ENCODE measurements around the gene ACVRL1.

Gene ACVRL1

DNA sequence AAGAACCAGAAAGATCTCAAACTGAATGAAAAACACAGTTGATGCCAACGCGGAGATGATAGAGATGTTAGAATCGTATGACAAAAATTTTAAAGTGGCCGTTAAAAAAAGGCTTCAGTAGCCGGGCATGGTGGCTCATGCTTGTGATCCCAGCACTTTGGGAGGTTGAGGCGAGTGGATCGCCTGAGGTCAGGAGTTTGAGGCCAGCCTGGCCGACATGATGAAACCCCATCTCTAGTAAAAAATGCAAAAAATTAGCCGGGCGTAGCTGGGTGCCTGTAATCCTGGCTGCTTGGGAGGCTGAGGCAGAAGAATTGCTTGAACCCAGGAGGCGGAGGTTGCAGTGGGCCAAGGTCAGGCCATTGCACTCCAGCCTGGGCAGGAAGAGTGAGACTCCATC is 5.4 kb upstream of the ACVRL1 start:
- FAIRE-seq (no peak), DNase-seq (ENCODE audit: insufficient read length) (no peak)
- no peak for TF ChIP-seq POLR2A (IDR thresholded peaks at IDR 0.05; ENCODE audit: low read depth, low read length)
- no peak for TF ChIP-seq TAF1 (IDR thresholded peaks at IDR 0.05; ENCODE audit: borderline replicate concordance, low read depth, low read length)
- no peak for TF ChIP-seq POLR2AphosphoS5 (IDR thresholded peaks at IDR 0.05; ENCODE audit: low read depth, low read length)

DNA sequence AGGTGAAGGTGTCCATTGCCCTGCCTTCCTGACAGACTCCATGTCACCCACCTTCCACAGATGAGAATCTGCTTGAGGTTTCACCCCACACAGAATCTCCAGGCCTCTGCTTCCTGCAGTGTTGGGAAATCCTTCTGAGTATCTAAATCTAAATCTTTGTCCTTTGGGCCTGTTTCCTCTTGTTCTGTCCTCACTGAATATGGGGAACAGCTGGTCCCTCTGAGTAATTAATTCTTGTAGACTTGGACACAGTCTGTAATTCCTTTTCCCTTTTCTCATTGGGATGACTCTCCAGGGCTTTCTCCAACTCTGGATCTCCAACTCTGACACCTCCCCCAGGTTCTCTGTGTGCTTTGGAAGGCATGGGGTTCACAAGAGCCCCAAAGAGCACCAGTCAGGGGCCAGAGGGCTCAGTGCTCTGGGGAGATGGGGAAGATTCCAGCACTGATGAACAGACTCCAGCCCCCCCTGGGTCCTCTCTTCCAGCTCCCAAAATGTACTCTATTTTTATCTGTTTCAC is 2.3 kb upstream of the ACVRL1 start:
- no peak for FAIRE-seq
- DNase-seq (ENCODE audit: insufficient read length), result no peak
- TF ChIP-seq POLR2A (IDR thresholded peaks at IDR 0.05; ENCODE audit: low read depth, low read length) (no peak), TAF1 (IDR thresholded peaks at IDR 0.05; ENCODE audit: borderline replicate concordance, low read depth, low read length) (no peak), POLR2AphosphoS5 (IDR thresholded peaks at IDR 0.05; ENCODE audit: low read depth, low read length) (no peak)

DNA sequence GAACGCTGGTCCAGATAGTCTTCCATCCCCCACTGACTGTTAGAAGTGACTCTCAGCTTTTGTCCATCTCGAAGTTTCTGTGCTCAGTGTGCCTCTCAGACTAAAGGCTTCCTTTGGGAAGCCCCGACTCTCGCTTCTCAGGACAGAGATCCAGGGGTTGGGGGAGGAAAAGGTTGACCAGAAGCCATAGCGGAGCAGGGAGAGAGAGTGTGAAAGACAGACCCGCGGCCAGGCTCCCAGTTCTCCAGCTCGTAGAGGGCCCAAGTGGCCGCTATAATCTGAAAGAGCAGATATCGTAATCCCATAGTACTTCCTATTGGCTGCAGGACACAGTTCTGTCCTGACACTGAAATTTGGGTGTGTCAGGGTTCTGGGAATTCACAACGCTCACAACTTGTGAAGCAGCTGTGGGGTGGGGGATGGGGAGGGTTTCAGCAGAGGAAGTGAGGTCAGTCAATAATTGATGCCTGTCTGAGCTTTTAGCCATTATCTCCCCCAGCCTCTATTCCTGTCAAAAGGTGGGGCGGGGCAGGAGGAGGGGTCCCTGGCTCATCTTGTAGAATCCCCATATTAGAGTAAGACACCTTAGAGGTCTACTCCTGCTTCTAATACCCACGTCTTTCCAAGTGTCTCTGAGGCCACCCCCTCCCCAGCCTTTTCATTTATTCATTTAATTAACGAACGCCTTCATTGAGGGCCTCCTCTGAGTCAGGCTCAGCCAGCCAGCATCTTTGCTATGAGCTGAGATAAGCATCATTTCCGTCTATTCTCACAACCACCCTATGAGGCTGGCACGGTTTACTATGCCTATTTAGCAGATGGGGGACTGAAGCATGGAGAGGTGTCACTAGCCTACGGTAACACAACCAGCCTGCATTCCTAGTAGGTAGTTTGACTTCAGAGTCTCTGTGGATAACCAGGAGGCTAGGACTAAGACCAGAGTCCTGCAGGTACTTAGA is 1.6 kb upstream of the ACVRL1 start:
- no peak for TF ChIP-seq POLR2A (IDR thresholded peaks at IDR 0.05; ENCODE audit: low read depth, low read length)
- no peak for TF ChIP-seq POLR2AphosphoS5 (IDR thresholded peaks at IDR 0.05; ENCODE audit: low read depth, low read length)
- TF ChIP-seq TAF1 (IDR thresholded peaks at IDR 0.05; ENCODE audit: borderline replicate concordance, low read depth, low read length), result no peak
- FAIRE-seq (no peak), DNase-seq (ENCODE audit: insufficient read length) (no peak)

DNA sequence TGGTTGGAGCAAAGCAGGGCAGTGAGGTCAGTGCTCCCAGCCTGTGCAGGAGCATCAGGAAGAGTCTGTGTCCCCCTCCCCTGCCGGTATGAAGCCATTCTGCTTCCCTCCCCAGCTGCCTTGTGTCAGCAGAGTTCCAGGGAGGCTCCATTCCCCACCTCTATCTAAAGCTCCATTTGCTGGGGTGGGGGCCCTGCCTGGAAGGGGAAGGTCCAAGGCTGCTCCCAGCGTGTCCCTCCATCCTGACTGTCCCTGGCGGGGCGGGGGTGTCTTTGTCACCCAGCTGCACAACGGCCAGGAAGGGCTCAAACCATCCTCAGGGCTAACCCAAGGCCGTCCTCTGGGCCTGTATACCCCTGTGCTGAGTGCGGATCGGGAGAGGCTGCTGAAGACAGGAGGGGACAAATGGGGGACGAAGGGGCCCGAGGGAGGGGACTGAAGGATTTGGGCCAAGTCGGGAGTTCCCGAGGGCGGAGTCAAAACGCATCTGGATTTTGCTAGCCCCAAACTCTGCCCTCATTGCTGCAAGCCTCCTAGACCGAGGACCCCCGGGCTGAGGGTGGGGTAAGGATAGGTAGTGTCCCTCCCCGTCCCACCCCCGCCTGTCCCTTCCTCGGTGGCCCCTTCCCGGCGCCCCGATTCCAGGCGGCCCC is 748 bp upstream of the ACVRL1 start:
- no peak for DNase-seq (ENCODE audit: insufficient read length)
- FAIRE-seq, result no peak
- TF ChIP-seq POLR2AphosphoS5 (IDR thresholded peaks at IDR 0.05; ENCODE audit: low read depth, low read length), result no peak
- TF ChIP-seq TAF1 (IDR thresholded peaks at IDR 0.05; ENCODE audit: borderline replicate concordance, low read depth, low read length), result no peak
- TF ChIP-seq POLR2A (IDR thresholded peaks at IDR 0.05; ENCODE audit: low read depth, low read length), result no peak

DNA sequence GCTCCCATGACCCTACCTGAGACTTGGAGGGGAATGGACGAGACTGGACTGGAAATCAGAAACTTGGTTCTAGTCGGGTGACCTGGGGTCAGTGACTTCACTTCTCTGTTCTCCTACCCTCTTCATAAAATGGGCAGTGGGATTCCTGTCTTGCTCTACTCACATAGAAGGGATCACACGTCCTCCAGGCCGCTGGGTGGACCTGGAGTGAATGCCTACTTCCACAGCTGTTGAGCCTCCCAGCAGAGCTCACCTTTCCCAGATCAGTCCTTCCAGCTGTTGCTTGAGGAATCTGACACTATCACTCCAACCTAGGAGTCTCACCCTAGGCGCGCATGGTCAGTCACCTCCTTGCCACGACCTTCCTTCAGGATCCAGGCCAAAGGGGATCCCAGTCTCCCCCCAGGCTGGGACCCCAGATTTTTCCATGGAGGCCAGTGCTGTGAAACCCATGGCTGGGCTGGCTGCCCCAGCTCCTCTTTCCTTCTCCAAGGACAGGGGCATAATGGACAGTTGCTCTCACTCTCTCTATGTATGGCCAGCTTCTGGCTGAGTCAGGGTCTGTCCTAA is 637 bp downstream of the ACVRL1 start:
- DNase-seq (ENCODE audit: insufficient read length) (no peak), FAIRE-seq (no peak)
- TF ChIP-seq TAF1 (IDR thresholded peaks at IDR 0.05; ENCODE audit: borderline replicate concordance, low read depth, low read length) (no peak), POLR2AphosphoS5 (IDR thresholded peaks at IDR 0.05; ENCODE audit: low read depth, low read length) (no peak), POLR2A (IDR thresholded peaks at IDR 0.05; ENCODE audit: low read depth, low read length) (no peak)

DNA sequence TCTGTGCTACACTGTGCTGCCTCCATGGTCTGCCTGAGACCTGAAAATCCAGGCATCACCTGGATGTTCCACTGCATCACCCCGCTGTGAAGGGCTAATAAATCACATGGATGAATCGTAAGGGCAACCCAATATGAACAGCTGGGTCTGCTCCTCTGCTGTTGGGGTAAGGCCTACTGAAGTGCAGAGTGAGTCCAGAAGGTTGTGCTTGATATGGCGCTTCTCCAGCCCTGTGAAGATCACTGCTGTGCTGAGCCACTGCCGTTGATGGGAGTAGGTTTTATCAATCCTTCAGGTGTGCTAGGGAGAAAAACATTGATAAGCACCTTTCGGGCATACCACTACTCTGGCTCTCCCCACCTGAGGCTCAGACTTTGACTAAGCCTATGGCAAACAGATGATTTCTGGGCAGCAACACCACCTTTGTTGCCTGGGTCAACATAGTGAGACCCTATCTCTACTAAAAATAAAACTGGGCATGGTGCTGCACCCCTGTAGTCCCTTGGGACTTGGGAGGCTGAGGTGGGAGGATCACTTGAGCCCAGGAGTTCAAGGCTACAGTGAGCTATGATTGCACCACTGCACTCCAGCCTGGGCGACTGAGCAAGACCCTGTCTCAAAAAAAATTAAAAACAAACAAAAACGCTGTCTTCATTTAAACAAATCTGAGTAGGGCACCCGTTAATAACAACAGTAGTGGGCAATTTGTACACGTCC is 1.7 kb downstream of the ACVRL1 start:
- DNase-seq (ENCODE audit: insufficient read length) (no peak), FAIRE-seq (no peak)
- no peak for TF ChIP-seq POLR2AphosphoS5 (IDR thresholded peaks at IDR 0.05; ENCODE audit: low read depth, low read length)
- TF ChIP-seq POLR2A (IDR thresholded peaks at IDR 0.05; ENCODE audit: low read depth, low read length), result no peak
- TF ChIP-seq TAF1 (IDR thresholded peaks at IDR 0.05; ENCODE audit: borderline replicate concordance, low read depth, low read length), result no peak

DNA sequence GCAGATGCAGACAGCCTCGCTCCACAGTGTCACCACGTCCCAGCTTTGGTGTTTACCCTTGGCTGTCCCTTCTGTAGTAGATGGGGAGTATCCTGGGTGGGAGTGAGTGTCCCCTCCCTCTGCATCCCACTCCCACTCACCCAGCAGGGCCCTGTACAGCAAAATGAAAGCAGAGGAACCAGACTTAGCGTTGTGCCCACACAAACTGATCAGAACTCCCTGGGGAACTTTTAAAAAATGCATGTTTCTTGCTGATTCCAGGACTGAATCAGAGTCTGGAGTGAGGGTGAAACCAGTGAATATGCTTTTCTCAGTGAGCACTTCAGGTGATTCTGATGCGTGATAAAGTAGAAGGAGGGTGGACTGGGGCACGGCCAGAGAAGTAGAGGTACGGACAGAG is 2.9 kb downstream of the ACVRL1 start:
- FAIRE-seq, result no peak
- no peak for TF ChIP-seq POLR2AphosphoS5 (IDR thresholded peaks at IDR 0.05; ENCODE audit: low read depth, low read length)
- TF ChIP-seq POLR2A (IDR thresholded peaks at IDR 0.05; ENCODE audit: low read depth, low read length), result no peak
- no peak for TF ChIP-seq TAF1 (IDR thresholded peaks at IDR 0.05; ENCODE audit: borderline replicate concordance, low read depth, low read length)
- DNase-seq (ENCODE audit: insufficient read length), result no peak

DNA sequence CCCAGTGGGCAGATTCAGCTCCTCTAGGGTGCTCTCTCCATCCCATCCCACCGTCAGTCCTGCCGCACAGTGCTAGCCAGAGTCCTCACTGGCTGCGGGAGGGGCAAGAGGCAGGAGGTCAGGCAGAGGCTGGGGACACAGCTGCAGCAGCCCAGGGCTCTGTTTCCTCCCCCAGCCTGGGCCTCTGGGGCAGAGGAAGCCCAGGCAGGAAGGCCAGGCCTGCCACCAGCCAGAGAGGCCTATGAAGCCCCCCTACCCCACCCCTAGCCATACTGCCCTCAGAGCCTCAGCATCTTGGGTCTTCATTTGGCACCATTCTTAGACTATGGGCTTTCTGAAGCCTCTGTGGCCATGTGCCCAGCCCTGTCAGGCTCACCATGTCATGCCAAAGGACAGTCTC is 3.4 kb downstream of the ACVRL1 start:
- FAIRE-seq, result no peak
- no peak for TF ChIP-seq POLR2AphosphoS5 (IDR thresholded peaks at IDR 0.05; ENCODE audit: low read depth, low read length)
- no peak for TF ChIP-seq POLR2A (IDR thresholded peaks at IDR 0.05; ENCODE audit: low read depth, low read length)
- no peak for TF ChIP-seq TAF1 (IDR thresholded peaks at IDR 0.05; ENCODE audit: borderline replicate concordance, low read depth, low read length)
- DNase-seq (ENCODE audit: insufficient read length), result no peak

DNA sequence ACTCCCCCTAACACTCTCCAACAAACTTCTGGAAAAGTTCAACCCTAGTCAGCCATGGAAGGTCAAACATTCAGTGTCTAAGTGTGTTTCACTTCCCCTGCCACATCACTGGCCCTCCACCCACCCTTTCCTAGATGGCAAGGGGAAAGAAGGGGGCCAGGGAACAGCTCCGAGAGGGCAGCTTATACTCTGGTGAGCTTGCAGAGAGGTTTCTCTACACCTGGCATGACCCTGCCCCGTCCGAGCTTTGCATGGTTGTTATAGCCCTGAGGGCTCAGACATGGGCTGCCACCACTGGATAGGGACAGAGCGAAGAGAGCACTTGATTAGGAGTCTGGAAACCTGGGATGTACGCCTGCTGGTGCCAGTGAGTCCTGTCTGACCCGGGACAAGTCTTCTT is 4.0 kb downstream of the ACVRL1 start:
- TF ChIP-seq TAF1 (IDR thresholded peaks at IDR 0.05; ENCODE audit: borderline replicate concordance, low read depth, low read length) (no peak), POLR2AphosphoS5 (IDR thresholded peaks at IDR 0.05; ENCODE audit: low read depth, low read length) (no peak), POLR2A (IDR thresholded peaks at IDR 0.05; ENCODE audit: low read depth, low read length) (no peak)
- FAIRE-seq (no peak), DNase-seq (ENCODE audit: insufficient read length) (no peak)

DNA sequence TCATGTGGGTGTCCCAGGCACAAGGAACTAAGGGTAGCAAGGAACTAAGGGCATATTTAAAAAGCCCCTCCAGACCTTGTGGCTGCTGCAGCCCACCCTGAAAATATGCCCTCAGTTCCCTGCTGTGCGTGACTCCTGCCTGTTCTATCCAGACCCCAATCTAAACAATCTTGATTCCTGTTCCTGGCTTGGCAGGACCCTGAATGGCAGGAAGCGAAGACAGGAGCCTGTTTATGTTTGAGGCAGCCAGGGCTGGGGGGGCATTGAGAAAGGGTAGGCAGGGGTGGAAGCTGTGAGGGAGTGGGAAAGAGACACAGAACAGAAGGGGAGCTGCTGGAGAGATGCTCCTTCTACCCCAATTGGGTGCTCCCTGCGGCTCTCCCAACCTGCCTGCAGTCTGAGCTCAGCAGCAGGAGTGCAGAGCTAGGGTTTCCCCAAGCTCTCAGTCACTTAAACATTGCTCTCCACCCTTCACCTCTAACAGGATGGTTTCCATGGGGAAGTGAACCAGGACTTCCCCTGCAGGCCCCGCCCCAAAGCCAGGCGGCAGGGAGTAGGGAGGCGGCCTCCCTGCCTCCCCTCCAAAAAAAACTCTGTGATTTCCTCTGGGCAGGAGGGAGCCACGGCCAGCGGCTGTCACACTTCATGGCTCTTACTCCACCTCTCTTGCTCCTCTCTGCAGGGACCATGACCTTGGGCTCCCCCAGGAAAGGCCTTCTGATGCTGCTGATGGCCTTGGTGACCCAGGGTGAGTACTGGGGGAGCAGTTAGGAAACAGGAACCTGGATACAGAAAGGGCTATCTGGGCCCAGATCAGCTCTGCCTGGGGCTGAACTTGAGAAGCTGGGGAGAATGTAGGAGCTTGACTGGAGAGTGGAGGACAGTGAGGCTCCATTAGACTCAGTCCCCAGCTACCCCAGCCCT is 4.7 kb downstream of the ACVRL1 start:
- no peak for DNase-seq (ENCODE audit: insufficient read length)
- no peak for FAIRE-seq
- TF ChIP-seq POLR2A (IDR thresholded peaks at IDR 0.05; ENCODE audit: low read depth, low read length) (no peak), TAF1 (IDR thresholded peaks at IDR 0.05; ENCODE audit: borderline replicate concordance, low read depth, low read length) (no peak)
